SKM-1 treated with dmso at 0.1 percent for 144 hours (cell line): ENCODE data around the gene LRRC36.
"Not testable (repeated sequence)": the region's sequence is repeated elsewhere in the genome, so short reads cannot be mapped to it uniquely, and the experiment has no call there.

ENCODE experiments used
- DNase-seq: peaks from one replicate; lab custom pipeline; 2025; ENCODE audit not compliant: unreplicated experiment; lab: John Stamatoyannopoulos, UW

The LRRC36 gene

DNA sequence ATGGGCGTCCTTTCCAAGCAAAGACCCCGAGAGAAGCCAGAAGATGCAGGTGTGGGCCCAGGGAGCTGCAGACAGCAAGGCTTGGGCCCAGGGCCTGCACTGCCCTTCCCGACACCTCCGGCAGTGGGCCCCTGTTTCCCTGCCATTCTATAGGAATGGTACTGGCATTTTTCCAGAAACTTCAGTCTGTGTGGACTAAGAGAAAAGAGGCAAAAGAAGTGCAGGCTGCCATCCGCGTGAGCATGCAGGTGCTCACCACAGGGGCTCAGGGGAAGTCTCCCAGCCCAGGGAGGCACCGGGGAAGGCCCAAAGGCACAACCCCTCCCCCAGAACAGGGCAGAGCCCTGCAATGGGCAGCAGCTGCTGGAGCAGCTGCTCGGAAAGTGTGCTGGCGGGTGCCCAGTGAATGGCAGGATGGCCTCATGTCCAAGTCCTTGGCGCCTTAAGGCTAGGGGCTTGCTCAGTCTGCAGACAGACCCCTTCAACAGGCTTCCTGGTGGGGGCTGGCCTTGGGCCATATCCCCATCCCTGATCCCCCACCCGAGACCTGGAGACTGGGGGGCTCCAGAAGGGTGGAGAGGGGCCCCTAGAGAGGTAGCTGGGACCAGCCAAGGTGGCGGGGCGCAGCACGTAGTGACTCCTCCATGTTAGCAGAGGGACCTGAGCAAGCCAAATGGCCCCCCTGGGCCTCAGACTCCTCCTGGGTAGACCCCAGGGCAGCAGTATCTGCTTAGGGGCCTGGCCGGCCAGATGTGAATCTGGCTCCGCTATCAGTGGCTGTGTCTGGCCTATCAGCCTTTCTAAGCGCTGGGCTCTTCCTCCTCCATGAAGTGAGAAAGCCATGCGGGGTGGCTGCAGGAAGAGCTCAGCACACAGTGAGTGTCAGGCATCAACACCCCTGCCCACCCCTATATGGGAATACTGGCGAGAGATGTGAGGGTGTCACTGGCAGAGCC lies 73.4 kb downstream of the LRRC36 start:
- no peak for DNase-seq

DNA sequence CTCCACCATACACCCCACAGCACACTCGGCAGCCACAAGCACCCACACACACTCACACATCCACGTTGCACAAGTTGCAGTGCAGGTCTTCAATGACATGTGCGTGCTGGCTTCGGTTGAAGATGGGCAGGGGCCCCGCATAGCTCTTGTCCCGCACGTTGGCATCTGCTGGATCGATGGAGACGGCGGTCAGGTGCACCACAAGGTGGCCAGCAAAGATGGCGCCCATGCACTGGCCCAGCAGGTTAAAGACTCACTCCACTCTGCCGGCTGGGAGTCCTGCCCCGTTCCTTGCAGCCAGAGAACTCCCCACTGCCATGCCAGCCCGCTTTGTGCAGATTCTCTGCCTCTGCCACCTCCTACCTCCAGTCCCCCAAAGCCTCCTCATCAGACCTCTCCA lies 74.3 kb downstream of the LRRC36 start:
- no peak for DNase-seq

DNA sequence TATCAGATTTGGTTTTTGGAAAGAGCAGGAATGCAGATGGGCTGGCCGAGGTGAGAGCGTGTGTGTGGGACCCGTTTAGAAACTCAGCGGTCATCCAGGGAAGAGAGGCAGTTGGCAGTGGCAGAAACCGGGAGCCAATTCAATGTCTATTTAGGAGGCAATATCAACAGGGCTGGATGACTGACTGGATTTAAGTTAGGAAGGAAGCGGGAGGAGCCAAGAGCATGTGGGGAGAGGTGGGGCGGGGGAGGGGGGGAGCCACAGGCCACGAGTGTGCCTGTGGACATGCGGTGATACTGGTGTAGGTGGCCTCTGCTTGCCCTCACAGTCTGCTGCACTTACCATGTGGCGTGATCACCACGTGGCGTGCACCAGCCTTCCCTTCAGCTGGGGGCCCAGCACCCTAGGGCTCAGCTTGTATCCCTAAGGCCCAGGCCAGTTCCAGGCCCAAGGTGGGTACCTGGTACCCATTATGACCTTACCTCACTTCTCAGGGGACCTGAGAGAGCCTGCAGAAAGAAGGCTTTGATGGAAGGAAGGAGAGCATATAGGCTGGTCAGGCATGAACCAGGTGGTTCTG lies 77.5 kb downstream of the LRRC36 start:
- DNase-seq, result no peak

DNA sequence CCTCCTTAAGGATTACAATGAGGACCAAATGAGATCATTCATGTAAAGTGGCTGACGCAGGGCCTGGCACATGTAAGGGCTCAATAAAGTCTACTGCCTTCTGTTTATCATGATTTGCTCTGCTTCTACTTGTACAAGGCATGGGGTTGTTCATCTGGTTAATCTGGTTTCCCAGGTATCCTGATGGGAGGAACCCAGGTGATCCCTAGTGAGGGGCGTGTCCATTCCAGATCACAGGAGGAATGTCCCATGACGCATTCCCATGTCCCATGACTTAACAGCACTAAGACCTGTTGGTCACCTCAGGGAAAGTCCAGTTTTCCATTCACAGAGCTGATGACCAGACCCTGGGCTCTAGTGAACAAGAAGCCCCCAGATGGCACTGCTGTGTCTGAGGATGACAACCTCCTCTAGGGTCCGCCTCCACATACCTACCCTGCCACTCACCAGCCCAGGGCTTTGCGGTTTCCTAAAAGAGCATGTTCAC lies 78.2 kb downstream of the LRRC36 start:
- DNase-seq, result no peak

DNA sequence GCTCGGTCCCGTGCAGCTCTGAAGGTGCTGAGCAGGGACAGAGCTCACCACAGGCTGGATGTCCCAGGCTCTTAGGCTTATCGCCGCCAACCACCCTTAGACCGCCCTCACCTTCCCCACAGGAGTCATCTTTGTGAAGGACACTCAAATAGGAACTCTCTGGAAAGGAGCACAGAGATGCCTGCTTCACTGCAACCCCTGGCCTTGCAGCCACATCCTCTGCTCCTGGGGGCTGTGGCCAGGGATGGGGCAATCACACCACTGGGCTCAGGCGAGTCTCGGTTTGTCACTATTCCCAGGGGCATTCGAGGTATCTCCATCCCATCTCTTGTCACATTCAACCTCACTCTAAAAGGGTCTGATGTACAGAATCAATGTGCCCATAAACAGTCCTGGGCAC lies 78.7 kb downstream of the LRRC36 start:
- DNase-seq, result no peak

DNA sequence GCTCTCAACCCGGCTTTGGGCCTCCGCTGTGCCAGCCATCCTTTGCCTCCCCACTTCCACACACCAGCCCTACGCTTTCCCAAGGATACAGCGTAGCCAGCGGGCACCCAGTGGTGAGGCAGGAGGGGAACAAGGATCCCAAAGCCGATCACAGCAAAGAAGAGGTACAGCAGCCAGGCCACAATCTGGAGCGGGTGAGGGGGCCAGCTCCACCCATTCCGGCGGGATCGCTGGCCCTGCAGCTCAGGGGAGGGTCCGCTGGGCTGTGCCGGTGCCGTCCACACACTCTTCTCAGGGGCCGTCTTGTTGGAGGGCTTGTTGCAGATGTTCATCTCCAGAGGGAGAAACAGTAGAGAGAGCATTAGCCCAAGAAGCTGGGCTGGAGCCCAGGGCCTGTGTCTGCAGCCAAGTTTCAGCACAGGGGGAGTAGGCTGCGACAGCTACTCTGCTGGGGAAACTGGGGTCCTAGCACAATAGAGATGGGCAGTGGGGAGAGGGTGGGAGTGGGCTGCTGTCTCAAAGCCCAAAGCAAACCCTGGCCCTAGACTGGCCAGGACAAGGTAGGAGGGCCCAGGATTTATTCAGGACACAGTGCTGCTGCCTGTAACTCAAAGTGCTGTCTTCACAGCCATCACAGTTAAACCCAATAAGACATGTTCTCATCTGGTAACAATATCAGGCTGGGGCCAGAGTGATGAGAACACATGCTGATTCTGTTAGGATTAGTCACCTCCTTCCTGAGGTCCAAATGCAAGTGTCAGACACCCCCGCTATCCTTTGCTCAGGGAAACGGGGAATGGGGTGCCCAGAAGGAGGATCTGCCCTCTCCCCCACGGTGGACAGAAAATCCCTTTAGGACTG lies 79.7 kb downstream of the LRRC36 start:
- DNase-seq, result no peak

DNA sequence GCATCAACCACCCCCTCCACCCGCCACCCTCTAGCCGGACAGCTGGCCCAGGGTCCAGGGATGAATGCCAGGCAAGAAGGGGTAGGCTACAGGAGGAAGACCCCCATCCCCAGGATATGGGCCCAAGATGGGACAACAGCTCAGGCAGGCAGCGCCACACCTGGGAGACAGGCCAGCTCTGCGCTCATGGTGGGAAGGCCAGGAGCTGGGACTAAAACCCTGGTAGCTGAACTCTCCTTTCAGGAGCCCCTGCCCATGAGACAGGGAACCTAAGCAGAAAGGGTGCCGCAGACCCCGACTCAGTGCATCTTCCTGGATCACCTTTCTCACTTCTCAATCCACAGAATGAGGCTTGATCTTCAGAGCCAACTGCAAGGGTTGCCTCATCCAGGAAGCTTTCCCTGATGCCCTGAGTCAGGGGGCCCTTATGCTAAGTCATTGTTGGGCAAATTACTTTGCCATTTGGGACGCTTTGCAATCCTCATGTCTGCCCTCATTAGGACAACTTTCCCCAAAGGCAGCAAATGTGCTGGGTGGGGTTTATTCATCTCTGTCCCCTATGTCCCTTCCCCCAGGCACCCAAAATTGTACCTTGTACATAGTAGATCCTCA lies 80.7 kb downstream of the LRRC36 start:
- DNase-seq, result no peak

DNA sequence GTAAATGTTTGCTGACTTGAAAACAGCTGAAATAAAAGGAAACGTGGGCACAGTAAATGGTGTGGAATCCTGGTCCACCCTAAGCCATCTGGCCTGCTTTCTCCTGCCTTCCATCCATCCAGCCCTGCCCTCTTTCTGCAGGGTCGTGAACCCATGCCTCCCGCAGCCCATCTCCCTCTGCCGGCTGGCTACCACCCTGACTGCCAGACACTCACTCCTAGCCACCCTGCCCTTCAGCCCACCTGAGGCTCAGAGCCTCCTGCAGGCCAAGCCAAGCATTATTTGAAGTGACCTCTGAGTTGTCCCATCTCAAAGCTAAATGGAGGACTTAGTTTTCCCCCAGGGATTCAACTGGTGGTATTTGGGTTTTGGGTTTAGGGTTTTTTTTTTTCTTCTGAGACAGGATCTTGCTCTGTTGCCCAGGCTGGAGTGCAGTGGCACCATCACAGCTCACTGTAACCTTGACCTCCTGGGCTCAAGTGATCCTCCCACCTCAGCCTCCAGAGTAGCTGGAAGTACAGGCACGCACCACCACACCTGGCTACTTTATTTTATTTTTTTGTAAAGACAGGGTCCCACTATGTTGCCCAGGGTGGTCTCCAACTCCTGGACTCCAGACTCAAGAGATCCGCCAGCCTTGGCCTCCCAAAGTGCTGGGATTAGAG lies 81.3 kb downstream of the LRRC36 start:
- no peak for DNase-seq

DNA sequence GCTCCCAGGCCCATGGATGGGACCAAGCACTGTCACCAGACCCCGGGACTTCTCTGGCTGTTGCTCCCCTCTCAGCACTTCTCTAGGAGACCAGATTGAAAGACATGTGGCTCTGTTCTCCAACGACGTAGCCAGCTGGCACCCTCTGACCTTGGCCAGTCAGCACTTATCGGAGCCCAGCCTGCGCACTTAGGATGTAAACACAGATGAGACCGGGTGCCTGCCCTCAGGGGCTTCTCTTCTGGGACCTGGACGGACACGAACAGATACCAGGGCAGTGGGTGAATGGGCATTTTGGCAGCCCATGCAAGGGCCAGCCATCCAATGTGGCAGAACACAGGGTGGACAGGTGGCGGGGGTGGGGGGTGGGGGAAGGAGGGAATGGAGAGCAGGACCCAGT lies 83.0 kb downstream of the LRRC36 start:
- DNase-seq, result no peak

DNA sequence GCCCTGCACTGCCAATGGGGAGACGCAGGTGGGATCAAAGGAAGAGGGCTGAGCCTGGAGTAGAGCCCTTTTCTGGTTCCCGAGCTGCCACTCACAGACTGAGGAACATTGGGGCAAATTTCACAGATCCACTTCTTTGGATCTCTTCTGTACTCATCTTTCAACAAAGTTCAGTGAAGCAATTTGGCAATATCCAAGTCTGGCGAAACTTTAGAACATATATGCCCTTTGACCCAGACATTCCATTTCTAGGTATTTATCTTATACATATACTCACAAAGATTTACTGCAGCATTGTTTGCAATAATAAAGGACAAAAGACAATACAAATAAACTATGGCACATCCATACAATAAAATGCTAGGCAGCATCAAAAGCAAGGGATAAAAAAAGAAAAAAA lies 84.7 kb downstream of the LRRC36 start:
- no peak for DNase-seq

DNA sequence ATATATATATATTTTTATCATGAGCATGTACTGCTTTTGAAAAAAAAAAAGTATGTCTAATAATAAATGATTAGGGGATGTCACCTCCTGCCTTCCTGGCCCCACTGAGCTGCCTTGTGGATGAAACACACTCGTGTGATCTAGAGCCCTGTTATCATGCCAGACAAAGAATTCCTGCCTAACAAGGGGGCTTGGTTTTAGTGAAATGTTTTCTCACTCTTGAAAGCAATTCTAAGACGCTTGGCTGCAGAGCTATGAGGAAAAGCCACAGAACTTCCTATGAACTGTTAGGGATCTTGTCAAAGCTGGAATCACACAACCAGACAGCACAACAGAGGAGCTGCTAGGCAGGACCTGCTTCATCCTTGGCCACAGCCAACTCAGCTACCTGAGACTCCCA lies 85.7 kb downstream of the LRRC36 start:
- DNase-seq, result no peak

DNA sequence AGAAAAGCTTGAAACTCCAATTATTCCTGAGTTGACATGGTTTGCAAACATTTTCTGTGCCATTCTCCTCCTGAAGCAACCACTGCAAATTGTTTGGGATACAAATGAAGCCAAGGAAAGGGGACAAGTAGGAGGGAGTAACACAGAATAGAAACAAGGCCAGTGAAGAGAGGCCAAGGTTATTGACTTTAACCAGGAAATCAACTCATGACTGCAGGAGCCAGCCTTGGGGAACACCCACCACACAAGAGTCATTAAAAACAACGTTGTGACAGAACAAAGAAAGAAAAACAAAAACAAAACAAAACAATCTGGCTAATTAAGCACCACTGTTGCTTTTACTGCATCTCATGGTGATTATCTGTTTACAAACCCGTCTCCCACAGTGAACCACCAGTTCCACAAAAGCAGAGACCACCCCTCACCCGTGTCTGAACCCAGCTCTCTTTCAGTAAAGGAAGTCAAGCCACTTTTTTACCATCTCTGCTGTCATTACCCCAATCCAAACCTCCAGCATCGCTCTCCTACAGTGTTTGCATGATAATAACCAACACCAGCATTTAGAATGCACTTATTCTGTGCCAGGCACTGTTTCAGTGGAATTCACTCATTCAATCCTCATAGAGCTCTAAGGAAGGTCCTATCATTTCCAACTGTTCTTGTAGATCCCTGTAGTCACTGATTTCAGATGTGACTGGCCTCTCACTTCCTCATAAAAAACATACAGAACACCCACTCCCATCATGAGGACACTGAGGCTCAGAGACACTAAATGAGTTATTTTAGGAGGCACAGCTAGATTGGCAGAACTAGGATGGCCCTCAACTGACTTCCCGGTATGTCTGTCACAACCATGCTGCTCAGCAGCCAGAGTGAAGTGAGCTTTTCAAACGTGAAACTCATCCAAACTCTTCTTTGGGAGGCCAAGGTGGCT lies 87.6 kb downstream of the LRRC36 start:
- DNase-seq, result no peak

DNA sequence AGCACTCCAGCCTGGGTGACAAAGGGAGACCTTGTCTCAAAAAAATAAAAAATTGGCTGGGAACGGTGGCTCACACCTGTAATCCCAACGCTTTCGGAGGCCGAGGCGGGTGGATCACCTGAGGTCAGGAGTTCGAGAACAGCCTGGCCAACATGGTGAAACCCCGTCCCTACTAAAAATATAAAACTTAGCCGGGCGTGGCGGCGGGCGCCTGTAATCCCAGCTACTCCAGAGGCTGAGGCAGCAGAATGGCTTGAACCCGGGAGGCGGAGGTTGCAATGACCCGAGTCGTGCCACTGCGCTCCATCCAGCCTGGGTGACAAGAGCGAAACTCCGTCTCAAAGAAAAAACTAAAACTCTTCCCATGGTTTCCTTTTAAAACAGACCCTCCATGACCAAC lies 88.8 kb downstream of the LRRC36 start:
- not testable (repeated sequence) for DNase-seq

DNA sequence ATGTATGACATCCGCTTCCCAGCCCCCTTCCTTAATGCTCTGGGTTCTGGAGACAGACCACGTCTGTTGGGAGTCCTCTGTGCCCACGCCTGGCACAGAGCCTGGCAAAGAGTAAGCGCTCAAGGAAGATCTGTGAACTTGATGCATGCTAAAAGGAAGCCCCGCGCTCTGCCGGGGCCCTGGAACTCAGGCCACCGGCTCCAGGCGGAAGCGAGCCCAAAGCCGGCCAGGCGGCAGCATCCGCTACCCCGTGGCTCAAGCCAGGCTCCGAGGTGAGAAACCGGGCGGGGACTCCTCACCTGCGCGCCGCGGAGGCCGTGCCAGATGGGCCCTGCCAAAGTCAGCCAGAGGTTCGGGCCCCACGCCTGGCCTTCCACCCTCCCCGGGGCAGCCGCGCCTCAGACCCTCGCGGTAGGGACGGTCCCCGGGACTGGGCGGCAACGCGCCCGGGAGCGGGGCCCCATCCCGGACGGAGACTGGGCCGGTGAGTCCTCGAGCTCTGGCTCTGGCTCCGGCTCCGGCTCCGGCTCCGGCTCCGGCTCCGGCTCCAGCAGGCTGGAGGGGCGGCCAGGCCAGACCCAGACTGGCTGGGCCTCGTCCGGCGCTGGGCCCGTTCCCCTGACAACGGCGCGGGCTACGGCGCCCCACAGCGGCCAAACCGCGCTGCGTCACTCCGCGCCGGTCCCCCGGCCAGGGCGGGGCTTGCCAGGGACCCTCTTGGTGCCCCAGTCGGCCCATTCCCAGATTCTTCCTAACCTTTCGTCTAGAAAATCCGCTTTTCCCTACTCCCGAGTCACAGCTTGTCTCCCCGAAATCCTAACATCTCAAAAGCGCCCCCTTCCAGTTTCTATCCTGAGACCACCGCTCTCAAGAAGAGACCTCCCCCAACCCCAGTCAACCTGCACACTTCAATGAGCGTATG lies 89.5 kb downstream of the LRRC36 start, which contains the start of gene ZDHHC1:
TSS of gene ZDHHC1 (minus strand) at position 606 of the 922 bp plus-strand sequence. CDS start 8,702 bp downstream, outside the sequence.
- no peak for DNase-seq

DNA sequence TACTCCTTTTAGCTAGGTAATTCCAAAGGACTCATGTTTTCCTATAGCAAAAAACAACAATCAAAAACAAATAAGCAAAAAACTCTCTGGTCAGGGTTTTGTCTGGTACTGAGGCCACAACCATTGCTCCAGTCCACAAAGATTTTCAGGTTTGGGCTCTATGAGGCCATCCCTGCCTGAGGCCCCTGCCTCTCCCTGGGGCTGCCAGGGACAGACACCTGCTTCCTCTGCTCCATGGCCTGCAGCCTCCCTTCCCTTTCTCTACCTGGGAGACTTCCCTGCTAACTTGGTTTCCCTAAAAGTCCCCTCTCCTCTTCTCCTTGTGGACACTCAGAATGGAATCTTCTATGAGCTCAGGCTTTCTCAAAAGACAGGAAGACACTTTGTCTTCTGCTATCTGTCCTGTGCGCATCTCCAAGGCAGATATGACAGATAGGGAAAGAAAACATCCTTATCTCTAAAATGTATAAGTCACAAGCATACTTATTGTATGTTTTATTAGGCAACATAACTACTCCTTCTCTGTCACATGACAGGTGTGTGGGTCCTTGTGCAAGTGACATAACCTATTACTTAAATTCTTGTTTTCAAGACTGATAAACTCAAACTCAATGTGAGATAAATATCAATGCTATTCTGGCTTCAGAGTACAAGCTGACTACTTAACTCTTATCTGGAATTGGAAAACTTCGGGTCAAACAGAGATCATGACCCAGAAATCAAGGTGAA lies 90.9 kb downstream of the LRRC36 start:
- no peak for DNase-seq

DNA sequence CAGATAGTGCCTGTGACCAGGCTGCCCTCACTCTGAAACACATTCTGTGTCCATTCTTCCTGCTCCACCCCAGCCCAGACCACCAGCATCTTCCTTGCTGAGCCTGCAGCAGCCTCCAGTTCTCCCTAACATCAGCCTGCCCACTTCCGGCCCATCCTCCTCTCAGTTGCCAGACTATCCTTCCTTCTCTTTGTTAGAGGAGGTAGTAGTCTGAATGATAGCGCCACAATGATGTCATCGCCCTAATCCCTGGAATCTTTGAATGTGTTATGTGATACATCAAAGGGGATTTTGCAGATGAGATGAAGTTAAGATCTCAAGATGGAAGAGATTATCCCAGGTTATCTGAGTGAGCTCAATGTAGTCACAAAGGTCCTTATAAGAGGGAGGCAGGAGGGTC lies 92.9 kb downstream of the LRRC36 start:
- no peak for DNase-seq

DNA sequence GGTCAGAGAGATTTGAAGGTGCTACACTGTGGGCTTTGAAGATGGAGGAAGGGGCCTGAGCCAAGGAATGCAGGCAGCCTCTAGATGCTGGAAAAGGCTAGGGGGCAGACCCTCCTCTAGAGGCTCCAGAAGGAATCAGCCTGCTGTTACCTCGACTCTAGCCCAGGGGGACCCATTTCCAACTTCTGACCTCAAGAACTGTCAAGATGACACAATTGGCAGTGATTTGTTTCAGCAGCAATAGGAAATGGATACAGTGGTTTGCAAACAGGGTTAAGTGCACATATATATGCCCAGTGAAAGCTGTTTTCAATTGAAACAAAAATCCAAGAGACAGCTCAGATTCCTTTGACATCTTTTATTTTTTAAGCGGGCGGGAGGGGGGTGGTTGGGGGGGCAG lies 93.3 kb downstream of the LRRC36 start:
- no peak for DNase-seq

DNA sequence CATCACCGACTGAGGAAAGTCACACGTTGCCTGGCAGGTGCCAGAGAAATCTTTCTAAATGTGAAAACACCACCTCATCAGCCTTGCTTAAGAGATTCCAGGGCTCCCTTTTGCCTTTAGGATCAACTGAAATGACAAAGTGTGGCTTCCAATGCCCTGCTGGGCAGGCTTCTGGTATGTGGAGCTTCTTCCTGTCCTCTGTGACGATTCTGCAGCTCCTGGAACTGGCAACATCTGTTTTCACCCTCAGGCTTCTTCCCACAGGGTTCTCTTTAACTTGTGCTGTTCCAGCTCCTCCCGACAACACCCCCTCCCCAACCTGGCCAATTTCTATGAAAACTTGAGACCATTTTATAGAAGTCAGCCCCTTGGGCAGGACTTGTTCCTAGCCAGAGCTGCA lies 94.4 kb downstream of the LRRC36 start:
- DNase-seq, result no peak
